OCI-LY1 (cell line): Measurements from ENCODE around the gene KIF20B.

Experiments used
- EZH2 ChIP-seq: fragments of 200-600 bp; sonication (generic), shearing (Covaris generic); IDR thresholded peaks from 2 replicates; pipeline ENCODE4 v1.8.0; 2017; ENCODE audit warnings: borderline replicate concordance, mixed run types, mild to moderate bottlenecking, antibody characterized with exemption, low read length, moderate library complexity, mixed read lengths
- TF ChIP-seq, protein P1 (sequence below): fragments of 200-600 bp; sonication (generic), shearing (Covaris generic); IDR thresholded peaks from 2 replicates; pipeline ENCODE4 v1.5.1; 2017; ENCODE audit warnings: mild to moderate bottlenecking, antibody characterized with exemption, low read length, moderate library complexity, mixed read lengths

- TF ChIP-seq, protein P1, sequence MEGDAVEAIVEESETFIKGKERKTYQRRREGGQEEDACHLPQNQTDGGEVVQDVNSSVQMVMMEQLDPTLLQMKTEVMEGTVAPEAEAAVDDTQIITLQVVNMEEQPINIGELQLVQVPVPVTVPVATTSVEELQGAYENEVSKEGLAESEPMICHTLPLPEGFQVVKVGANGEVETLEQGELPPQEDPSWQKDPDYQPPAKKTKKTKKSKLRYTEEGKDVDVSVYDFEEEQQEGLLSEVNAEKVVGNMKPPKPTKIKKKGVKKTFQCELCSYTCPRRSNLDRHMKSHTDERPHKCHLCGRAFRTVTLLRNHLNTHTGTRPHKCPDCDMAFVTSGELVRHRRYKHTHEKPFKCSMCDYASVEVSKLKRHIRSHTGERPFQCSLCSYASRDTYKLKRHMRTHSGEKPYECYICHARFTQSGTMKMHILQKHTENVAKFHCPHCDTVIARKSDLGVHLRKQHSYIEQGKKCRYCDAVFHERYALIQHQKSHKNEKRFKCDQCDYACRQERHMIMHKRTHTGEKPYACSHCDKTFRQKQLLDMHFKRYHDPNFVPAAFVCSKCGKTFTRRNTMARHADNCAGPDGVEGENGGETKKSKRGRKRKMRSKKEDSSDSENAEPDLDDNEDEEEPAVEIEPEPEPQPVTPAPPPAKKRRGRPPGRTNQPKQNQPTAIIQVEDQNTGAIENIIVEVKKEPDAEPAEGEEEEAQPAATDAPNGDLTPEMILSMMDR = no peak
- TF ChIP-seq EZH2 = no peak
Measured at GRCh38 chr10:89738551-89739209, 37.3 kb downstream of the KIF20B start.
